ENCODE data around the gene ARHGAP28.

DNA sequence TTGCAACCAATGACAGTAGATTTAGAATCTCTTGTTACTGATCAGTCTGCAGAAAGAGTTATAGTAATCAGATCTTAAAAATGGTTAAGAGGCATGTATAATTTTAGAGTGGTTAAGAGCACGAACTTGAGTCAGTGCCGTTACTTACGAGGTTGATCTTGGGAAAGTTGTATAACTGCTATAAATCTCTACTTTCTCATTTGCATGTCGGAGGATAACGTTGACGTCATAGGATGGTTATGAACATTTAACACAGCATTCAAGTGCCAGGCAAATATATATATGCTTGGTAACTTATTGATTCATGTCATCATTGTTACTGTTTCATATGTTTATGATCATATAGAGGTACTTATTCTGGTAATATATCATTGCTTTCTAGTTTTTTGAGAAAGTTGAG, 146.2 kb downstream of the ARHGAP28 start:
- TF ChIP-seq, protein P1, sequence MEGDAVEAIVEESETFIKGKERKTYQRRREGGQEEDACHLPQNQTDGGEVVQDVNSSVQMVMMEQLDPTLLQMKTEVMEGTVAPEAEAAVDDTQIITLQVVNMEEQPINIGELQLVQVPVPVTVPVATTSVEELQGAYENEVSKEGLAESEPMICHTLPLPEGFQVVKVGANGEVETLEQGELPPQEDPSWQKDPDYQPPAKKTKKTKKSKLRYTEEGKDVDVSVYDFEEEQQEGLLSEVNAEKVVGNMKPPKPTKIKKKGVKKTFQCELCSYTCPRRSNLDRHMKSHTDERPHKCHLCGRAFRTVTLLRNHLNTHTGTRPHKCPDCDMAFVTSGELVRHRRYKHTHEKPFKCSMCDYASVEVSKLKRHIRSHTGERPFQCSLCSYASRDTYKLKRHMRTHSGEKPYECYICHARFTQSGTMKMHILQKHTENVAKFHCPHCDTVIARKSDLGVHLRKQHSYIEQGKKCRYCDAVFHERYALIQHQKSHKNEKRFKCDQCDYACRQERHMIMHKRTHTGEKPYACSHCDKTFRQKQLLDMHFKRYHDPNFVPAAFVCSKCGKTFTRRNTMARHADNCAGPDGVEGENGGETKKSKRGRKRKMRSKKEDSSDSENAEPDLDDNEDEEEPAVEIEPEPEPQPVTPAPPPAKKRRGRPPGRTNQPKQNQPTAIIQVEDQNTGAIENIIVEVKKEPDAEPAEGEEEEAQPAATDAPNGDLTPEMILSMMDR (IDR thresholded peaks at IDR 0.05), result no peak
- no peak for TF ChIP-seq POLR2A (IDR thresholded peaks at IDR 0.05)
